WERI-Rb-1 (cell line): ENCODE results near the gene FOSL2.

Experiments
- DNase-seq: peaks from one replicate; pipeline ENCODE4 v3.0.0-alpha.2; 2020
- H3K27ac ChIP-seq: fragments of 250-450 bp; sonication (Bioruptor Pico); 2 replicates; pipeline ENCODE4 v1.5.1; 2020; ENCODE audit warnings: mild to moderate bottlenecking, moderate library complexity
- H3K27me3 ChIP-seq: fragments of 250-450 bp; sonication (Bioruptor Pico); 2 replicates; pipeline ENCODE4 v1.5.1; 2021; ENCODE audit warnings: mild to moderate bottlenecking, low read depth, moderate library complexity; ENCODE audit not compliant: insufficient read depth, severe bottlenecking
- H3K36me3 ChIP-seq: fragments of 250-450 bp; sonication (Bioruptor Pico); 2 replicates; pipeline ENCODE4 v1.5.1; 2020; ENCODE audit warnings: mild to moderate bottlenecking, moderate library complexity
- H3K4me3 ChIP-seq: 2 replicates; pipeline ENCODE4 v1.5.1; 2011; ENCODE audit warnings: low read depth, mild to moderate bottlenecking, control low read depth, low read length
- H3K9me3 ChIP-seq: fragments of 250-450 bp; sonication (Bioruptor Pico); 2 replicates; pipeline ENCODE4 v1.5.1; 2021; ENCODE audit warnings: mild to moderate bottlenecking, moderate library complexity; ENCODE audit not compliant: severe bottlenecking
- CTCF ChIP-seq: IDR thresholded peaks from 2 replicates; pipeline ENCODE4 v1.5.1; 2011; ENCODE audit warnings: low read depth, mild to moderate bottlenecking, control low read depth, inconsistent platforms, low read length

Gene FOSL2

GRCh38 chr2:28350196-28350595, 42.5 kb upstream of the FOSL2 start:
- H3K4me3 ChIP-seq, result no peak overlapping the region
- no peaks in the 10 kb centered on the region for H3K27me3 ChIP-seq
- TF ChIP-seq CTCF, result no peak
- H3K9me3 ChIP-seq, result no peaks in the 10 kb centered on the region
- H3K27ac ChIP-seq, result no peak overlapping the region
- DNase-seq, result no peak
- H3K36me3 ChIP-seq, result no peaks in the 10 kb centered on the region

GRCh38 chr2:28350791-28351285, 41.8 kb upstream of the FOSL2 start:
- Histone ChIP-seq H3K4me3 (no peak overlapping the region), H3K27ac (no peak overlapping the region), H3K27me3 (no peaks in the 10 kb centered on the region), H3K9me3 (no peaks in the 10 kb centered on the region), H3K36me3 (no peaks in the 10 kb centered on the region)
- DNase-seq, result no peak
- no peak for TF ChIP-seq CTCF

GRCh38 chr2:28351621-28352020, 41.0 kb upstream of the FOSL2 start:
- Histone ChIP-seq H3K36me3 (no peaks in the 10 kb centered on the region), H3K4me3 (no peak overlapping the region), H3K9me3 (no peaks in the 10 kb centered on the region), H3K27ac (no peak overlapping the region), H3K27me3 (no peaks in the 10 kb centered on the region)
- no peak for TF ChIP-seq CTCF
- DNase-seq, result no peak

GRCh38 chr2:28352104-28352503, 40.6 kb upstream of the FOSL2 start:
- H3K27ac ChIP-seq, result no peak overlapping the region
- TF ChIP-seq CTCF, result no peak
- DNase-seq, result no peak
- no peaks in the 10 kb centered on the region for H3K9me3 ChIP-seq
- no peaks in the 10 kb centered on the region for H3K27me3 ChIP-seq
- H3K4me3 ChIP-seq, result no peak overlapping the region
- H3K36me3 ChIP-seq, result no peaks in the 10 kb centered on the region

- Histone ChIP-seq H3K4me3 (no peak overlapping the region), H3K9me3 (no peaks in the 10 kb centered on the region), H3K27ac (no peak overlapping the region), H3K27me3 (no peaks in the 10 kb centered on the region), H3K36me3 (no peaks in the 10 kb centered on the region)
- TF ChIP-seq CTCF, result no peak
- no peak for DNase-seq
These were observed 40.0 kb upstream of the FOSL2 start for GRCh38 chr2:28352610-28353195.

- Histone ChIP-seq H3K27ac (no peak overlapping the region), H3K27me3 (no peaks in the 10 kb centered on the region), H3K4me3 (no peak overlapping the region), H3K36me3 (no peaks in the 10 kb centered on the region), H3K9me3 (no peaks in the 10 kb centered on the region)
- no peak for DNase-seq
- no peak for TF ChIP-seq CTCF
These were observed 37.6 kb upstream of the FOSL2 start for GRCh38 chr2:28354920-28355520.
